ENCODE data around the gene FAM50B. TPM values are rescaled to one million over a fixed set of nuclear protein-coding genes. Genes with fewer than 3 reads are reported as not detected.

FAM50B gene
- total and polyA plus RNA-seq, 2 of the 13 experiments (the other 11 are each of a cell fraction or from before 2014, with no cell fraction given) = 0.05 TPM; not detected in 1

DNA sequence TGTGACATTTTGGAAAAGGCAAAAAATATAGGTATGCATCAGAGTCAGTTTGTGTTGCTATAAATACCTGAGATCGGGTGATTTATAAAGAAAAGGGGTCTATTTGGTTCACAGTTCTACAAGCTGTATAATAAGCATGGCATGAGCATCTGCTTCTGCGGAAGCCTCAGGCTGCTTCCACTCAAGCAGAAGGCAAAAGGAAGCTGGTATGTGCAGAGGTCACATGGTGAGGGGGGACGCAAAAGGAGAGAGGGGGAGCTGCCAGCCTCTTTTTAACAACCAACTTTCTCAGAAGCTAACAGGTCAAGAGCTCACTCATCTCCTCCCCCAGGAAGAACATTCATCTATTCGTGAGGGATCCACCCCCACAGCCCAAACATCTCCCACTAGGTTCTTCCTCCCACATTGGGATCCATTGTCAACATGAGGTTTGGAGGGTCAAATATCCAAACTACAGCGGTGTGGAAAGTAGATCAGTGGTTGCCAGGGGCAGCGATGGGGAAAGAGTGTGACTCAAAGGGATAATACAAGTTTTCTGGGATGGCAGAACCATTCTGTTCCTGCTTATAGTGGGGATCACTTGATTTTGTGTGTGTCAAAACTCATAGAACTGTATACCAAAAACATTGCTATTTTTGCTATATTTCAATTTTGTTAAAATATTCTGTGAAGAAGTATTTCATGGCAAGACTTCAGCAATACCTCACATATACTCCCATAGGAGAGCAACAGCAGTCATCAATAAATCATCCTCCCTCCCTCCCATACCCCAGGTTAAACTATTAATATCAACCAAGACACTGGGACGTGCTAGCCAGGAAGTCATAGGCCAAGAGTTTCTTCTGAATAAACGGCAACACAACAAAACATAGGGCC, 9.9 kb upstream of the FAM50B start (continued):
- peak; percentile 99 for TF ChIP-seq PATZ1 (CRISPR knock-in tag; IDR thresholded peaks at IDR 0.05)
- peak; percentile 34; the same call in 1 of the 2 replicates for TF ChIP-seq HNF4G (IDR thresholded peaks at IDR 0.05; ENCODE audit: borderline replicate concordance, low read depth, low read length)
- peak; percentile 68; the same call in 1 of the 2 replicates for TF ChIP-seq HNF4G (CRISPR knock-in tag; IDR thresholded peaks at IDR 0.05; ENCODE audit: borderline replicate concordance, low read depth)
- TF ChIP-seq ZNF704 (CRISPR knock-in tag; IDR thresholded peaks at IDR 0.05; ENCODE audit: borderline replicate concordance) = no peak
- no peak for TF ChIP-seq ZNF7 (CRISPR knock-in tag; IDR thresholded peaks at IDR 0.05)
- no peak for TF ChIP-seq ZNF3 (CRISPR knock-in tag; IDR thresholded peaks at IDR 0.05)
- TF ChIP-seq GATAD1 (CRISPR knock-in tag; IDR thresholded peaks at IDR 0.05) = peak; percentile 60; the same call in 1 of the 2 replicates
- no peak for TF ChIP-seq EEA1 (CRISPR knock-in tag; IDR thresholded peaks at IDR 0.05; ENCODE audit: borderline replicate concordance)
- no peak for TF ChIP-seq PRMT3 (CRISPR knock-in tag; IDR thresholded peaks at IDR 0.05; ENCODE audit: borderline replicate concordance, low read depth)
- TF ChIP-seq PPARG (CRISPR knock-in tag; conservative IDR thresholded peaks at IDR 0.05) = peak; percentile 81; the same call in 1 of the 2 replicates
- TF ChIP-seq HNRNPL (IDR thresholded peaks at IDR 0.05; ENCODE audit: low read depth, low read length) = 0 out of 2 replicates have a peak, but pooled peaks have one; percentile 4
- no peak for TF ChIP-seq ZNF569 (CRISPR knock-in tag; IDR thresholded peaks at IDR 0.05; ENCODE audit: borderline replicate concordance)
- TF ChIP-seq, protein P1, sequence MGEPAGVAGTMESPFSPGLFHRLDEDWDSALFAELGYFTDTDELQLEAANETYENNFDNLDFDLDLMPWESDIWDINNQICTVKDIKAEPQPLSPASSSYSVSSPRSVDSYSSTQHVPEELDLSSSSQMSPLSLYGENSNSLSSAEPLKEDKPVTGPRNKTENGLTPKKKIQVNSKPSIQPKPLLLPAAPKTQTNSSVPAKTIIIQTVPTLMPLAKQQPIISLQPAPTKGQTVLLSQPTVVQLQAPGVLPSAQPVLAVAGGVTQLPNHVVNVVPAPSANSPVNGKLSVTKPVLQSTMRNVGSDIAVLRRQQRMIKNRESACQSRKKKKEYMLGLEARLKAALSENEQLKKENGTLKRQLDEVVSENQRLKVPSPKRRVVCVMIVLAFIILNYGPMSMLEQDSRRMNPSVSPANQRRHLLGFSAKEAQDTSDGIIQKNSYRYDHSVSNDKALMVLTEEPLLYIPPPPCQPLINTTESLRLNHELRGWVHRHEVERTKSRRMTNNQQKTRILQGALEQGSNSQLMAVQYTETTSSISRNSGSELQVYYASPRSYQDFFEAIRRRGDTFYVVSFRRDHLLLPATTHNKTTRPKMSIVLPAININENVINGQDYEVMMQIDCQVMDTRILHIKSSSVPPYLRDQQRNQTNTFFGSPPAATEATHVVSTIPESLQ (CRISPR knock-in tag; conservative IDR thresholded peaks at IDR 0.05) = no peak
- TF ChIP-seq HMG20A (CRISPR knock-in tag; IDR thresholded peaks at IDR 0.05; ENCODE audit: borderline replicate concordance) = peak; percentile 89
- peak; percentile 73 for TF ChIP-seq ELF3 (CRISPR knock-in tag; IDR thresholded peaks at IDR 0.05)
- TF ChIP-seq, protein P2, sequence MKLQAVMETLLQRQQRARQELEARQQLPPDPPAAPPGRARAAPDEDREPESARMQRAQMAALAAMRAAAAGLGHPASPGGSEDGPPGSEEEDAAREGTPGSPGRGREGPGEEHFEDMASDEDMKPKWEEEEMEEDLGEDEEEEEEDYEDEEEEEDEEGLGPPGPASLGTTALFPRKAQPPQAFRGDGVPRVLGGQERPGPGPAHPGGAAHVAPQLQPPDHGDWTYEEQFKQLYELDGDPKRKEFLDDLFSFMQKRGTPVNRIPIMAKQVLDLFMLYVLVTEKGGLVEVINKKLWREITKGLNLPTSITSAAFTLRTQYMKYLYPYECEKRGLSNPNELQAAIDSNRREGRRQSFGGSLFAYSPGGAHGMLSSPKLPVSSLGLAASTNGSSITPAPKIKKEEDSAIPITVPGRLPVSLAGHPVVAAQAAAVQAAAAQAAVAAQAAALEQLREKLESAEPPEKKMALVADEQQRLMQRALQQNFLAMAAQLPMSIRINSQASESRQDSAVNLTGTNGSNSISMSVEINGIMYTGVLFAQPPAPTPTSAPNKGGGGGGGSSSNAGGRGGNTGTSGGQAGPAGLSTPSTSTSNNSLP (IDR thresholded peaks at IDR 0.05; ENCODE audit: low read depth, low read length) = peak; percentile 71; the same call in 1 of the 2 replicates
- TF ChIP-seq ZNF839 (CRISPR knock-in tag; IDR thresholded peaks at IDR 0.05; ENCODE audit: borderline replicate concordance) = no peak
- peak; percentile 75 for TF ChIP-seq BCL6 (CRISPR knock-in tag; IDR thresholded peaks at IDR 0.05)
- no peak for TF ChIP-seq ZFP37 (CRISPR knock-in tag; IDR thresholded peaks at IDR 0.05; ENCODE audit: borderline replicate concordance)
- TF ChIP-seq ZSCAN30 (CRISPR knock-in tag; IDR thresholded peaks at IDR 0.05) = no peak
- TF ChIP-seq NKX3-1 (CRISPR knock-in tag; IDR thresholded peaks at IDR 0.05) = no peak
- TF ChIP-seq MTA3 (CRISPR knock-in tag; IDR thresholded peaks at IDR 0.05) = no peak
- no peak for TF ChIP-seq ZNF83 (CRISPR knock-in tag; IDR thresholded peaks at IDR 0.05; ENCODE audit: borderline replicate concordance)

Data from HepG2 (cell line).